DMS 273 (cell line): ENCODE measurements around the gene PBRM1.

Experiments used
- DNase-seq: peaks from one replicate; lab custom pipeline; 2025; ENCODE audit not compliant: unreplicated experiment; lab: John Stamatoyannopoulos, UW

Gene PBRM1

GRCh38 chr3:52670621-52671521, 14.8 kb downstream of the PBRM1 start:
- no peak for DNase-seq

GRCh38 chr3:52663098-52663497, 22.6 kb downstream of the PBRM1 start:
- no peak for DNase-seq

GRCh38 chr3:52660046-52660445, 25.7 kb downstream of the PBRM1 start:
- no peak for DNase-seq

GRCh38 chr3:52655895-52656294, 29.8 kb downstream of the PBRM1 start:
- no peak for DNase-seq

- no peak for DNase-seq
These were observed 34.1 kb downstream of the PBRM1 start for GRCh38 chr3:52651592-52651991.

- DNase-seq = no peak
These were observed 35.3 kb downstream of the PBRM1 start for GRCh38 chr3:52650439-52650838.

GRCh38 chr3:52649461-52650210, 36.1 kb downstream of the PBRM1 start:
- DNase-seq = no peak

GRCh38 chr3:52645549-52645948, 40.2 kb downstream of the PBRM1 start:
- DNase-seq = no peak

GRCh38 chr3:52636673-52637072, 49.0 kb downstream of the PBRM1 start:
- no peak for DNase-seq

- DNase-seq = no peak
These were observed 51.9 kb downstream of the PBRM1 start for GRCh38 chr3:52633786-52634185.

- DNase-seq = no peak
These were observed 60.7 kb downstream of the PBRM1 start for GRCh38 chr3:52625041-52625440.

- DNase-seq = no peak
These were observed 62.4 kb downstream of the PBRM1 start for GRCh38 chr3:52623234-52623792.

GRCh38 chr3:52620580-52620979, 65.1 kb downstream of the PBRM1 start:
- DNase-seq = no peak

- no peak for DNase-seq
These were observed 70.5 kb downstream of the PBRM1 start for GRCh38 chr3:52615166-52615565.

- no peak for DNase-seq
These were observed 71.0 kb downstream of the PBRM1 start for GRCh38 chr3:52614689-52615088.

- no peak for DNase-seq
These were observed 76.3 kb downstream of the PBRM1 start for GRCh38 chr3:52609316-52609815.

- DNase-seq = no peak
These were observed 77.4 kb downstream of the PBRM1 start for GRCh38 chr3:52608337-52608736.

- DNase-seq = peak; percentile 50
These were observed 79.2 kb downstream of the PBRM1 start for GRCh38 chr3:52606373-52607085.

GRCh38 chr3:52600258-52600657, 85.5 kb downstream of the PBRM1 start:
- DNase-seq = peak; percentile 1

- DNase-seq = no peak
These were observed 89.0 kb downstream of the PBRM1 start for GRCh38 chr3:52596658-52597265.

GRCh38 chr3:52593103-52593502, 92.6 kb downstream of the PBRM1 start:
- no peak for DNase-seq
